HG02642 (cell line): ENCODE data around the gene PRSS2.
"Not testable (repeated sequence)": the region's sequence is repeated elsewhere in the genome, so short reads cannot be mapped to it uniquely, and the experiment has no call there.

ENCODE experiments used
- ATAC-seq: cut with Tn5 transposase; IDR thresholded peaks from one replicate; pipeline ENCODE4 v1.9.1; 2021; ENCODE audit warnings: mild to moderate bottlenecking; ENCODE audit not compliant: unreplicated experiment, poor library complexity

Gene PRSS2

DNA sequence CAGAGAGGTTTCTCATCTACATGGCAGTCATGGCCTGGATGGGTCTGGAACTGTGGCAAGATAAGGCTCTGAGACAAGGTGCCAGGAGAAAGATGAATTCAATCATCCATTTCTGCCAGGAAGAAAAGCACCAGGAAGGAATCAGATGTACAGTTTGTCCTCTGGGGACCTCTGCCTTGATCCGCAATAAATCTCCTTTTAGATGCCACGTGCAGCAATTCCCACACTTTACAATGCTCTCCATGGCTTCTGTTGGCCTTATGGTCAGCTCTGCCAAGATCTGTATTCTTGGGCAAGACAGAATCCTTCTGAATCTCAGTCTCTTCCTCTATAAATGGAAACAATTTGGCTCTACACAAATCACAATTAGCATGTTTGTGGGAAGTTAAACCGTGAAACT is 12.5 kb upstream of the PRSS2 start:
- not testable (repeated sequence) for ATAC-seq

DNA sequence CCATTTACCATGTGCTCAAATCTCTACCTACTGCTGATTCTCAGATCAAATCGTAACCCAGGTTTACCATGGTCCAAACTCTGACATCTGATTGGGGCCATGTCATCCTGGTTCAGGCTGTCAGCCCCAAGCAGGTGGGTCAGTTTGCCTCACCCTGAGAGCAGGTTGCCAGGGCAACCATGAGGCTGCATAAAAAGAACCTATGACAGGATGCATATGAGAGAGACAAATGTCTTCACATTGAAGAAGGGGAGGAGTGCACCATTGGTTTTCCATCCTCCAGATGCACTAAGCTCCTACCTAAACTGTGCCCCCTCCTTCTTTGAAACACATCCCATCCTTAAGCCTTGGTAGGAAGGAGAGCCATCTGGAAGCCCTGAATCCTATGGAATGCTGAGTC is 11.3 kb upstream of the PRSS2 start:
- no peak for ATAC-seq

DNA sequence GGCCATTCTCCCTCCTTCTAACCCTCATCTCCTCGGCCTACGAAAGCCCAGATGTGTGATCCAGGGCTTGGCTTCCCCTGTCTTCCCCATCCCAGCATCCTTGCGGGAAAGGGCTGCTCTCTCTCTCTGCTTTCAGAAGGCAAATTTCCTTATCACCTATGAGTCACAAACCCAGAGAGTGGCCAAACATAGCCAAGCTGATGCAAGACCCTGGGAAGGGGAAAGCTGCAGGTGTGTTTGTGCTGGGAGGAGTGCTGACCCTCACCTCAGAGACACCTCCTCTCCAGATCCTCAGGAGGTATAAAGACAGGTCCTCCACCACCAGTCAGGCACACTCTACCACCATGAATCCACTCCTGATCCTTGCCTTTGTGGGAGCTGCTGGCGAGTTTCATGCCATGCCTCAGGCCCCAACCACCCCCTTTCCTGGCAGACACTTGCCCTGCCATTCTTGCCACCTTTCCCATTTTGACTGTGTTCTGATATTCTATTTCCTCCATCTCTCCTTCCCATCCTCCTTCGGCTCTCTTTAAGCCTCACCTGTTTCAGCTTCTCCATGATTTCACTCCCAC is 10.6 kb upstream of the PRSS2 start:
- ATAC-seq: no peak

DNA sequence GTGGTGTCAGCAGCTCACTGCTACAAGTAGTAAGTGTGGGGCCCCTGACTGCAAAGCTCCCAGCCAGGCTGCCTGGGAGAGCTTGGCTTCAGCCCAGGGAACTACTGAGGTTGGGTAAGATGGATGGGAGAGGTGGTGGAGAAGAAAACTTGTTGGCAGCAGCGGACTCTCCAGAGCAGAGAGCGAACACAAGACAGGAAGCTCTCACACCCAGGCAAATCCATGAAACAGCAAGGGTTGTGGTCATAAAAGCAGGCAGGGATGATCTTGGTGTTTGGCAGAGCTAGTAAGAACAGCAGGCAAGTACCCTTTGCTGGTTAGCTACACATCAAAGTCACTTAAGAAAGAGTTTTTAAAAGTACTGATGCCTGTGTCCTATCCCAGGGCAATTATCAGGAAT is 9.2 kb upstream of the PRSS2 start:
- not testable (repeated sequence) for ATAC-seq

DNA sequence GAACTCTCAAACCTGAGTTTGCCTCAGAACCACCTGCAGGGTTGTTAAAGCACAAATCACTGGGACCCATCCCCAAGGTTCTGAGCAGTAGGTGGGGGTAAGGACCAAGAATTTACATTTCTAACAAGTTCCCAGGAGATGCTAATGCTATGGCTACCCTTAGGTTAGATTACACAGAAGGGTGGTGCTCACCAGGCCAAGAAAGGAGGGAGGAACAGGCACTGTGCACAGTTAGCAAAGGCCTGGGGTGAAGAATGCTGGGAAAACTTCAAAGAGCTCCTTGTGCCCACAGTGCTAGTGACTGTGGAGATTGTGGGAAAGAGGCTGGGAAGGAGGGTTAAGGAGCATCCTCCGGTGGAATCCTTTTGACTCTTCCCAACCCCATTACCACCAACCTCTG is 8.7 kb upstream of the PRSS2 start:
- ATAC-seq: no peak

DNA sequence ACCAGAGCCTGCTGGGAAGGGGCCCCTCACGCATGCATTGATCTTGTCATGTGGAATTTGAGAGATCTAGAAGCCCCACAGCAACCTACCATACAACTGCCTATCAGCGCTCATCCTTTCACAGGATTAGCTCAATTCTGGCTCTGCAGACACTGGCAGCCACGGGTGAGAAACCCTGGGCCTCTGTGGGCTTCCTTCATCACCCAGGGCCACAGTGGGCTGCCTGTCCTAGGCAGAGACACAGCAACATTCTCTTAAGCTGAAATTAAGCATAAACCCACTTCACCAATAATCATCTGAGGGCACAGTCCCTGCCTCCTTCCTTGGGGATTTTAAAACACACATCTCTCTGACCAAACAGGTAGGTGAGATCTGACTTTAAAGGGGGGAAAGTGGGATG is 3.3 kb upstream of the PRSS2 start:
- no peak for ATAC-seq

DNA sequence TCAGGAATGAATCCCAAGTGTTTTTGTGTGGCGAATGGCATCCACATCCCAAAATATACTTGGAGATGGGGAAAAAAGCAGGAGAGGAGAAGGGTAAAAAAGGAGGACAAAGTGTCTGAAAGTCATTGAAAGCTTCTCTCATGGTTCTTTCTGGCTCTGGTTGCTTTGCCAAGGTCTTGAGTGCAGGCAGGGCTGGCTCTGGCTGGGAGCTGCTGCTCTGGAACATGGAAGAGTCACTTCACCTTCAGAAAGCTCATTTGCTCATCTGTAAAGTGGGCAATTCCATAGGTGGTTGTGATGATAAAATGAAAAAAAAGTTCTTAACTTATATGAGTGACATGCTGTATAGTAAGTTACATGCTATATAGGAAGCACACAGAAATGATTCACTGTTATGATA is 2.9 kb upstream of the PRSS2 start:
- no peak for ATAC-seq

DNA sequence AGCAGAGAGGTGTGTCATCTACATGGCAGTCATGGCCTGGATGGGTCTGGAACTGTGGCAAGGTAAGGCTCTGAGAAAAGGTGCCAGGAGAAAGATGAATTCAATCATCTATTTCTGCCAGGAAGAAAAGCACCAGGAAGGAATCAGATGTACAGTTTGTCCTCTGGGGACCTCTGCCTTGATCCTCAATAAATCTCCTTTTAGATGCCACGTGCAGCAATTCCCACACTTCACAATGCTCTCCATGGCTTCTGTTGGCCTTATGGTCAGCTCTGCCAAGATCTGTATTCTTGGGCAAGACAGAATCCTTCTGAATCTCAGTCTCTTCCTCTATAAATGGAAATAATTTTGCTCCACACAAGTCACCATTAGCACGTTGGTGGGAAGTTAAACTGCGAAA is 1.9 kb upstream of the PRSS2 start:
- not testable (repeated sequence) for ATAC-seq

DNA sequence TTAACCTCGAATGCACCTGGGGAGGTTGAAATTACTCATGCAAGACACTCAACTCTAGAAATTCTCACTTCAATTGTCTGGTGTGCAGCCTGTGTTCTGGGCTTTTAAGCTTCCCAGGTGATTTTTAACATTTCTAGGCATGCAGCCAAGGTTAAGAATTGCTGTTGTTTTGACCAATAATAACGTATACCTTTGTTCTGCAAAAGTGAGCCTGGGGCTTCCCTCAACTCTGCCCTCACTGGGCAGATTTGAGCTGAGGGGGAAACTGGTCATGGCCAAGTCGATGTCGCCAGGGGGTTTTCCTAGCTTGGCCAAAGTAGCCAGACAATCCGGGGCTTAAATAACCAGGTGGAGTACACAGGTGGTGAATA is 568 bp downstream of the PRSS2 start:
- ATAC-seq: peak; percentile 87

DNA sequence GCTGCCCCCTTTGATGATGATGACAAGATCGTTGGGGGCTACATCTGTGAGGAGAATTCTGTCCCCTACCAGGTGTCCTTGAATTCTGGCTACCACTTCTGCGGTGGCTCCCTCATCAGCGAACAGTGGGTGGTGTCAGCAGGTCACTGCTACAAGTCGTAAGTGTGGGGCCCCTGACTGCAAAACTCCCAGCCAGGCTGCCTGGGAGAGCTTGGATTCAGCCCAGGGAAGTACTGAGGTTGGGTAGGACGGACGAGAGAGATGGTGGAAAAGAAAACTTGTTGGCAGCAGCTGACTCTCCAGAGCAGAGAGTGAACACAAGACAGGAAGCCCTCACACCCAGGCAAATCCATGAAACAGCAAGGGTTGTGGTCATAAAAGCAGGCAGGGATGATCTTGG is 1.3 kb downstream of the PRSS2 start:
- no peak for ATAC-seq

DNA sequence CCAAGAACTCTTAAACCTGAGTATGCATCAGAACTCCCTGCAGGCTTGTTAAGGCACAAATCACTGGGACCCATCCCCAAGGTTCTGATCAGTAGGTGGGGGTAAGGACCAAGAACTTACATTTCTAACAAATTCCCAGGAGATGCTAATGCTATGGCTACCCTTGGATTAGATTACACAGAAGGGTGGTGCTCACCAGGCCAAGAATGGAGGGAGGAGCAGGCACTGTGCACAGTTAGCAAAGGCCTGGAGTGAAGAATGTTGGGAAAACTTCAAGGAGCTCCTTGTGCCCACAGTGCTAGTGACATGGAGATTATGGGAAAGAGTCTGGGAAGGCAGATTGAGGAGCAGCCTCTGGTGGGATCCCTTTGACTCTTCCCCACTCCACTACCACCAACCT is 1.9 kb downstream of the PRSS2 start:
- no peak for ATAC-seq

DNA sequence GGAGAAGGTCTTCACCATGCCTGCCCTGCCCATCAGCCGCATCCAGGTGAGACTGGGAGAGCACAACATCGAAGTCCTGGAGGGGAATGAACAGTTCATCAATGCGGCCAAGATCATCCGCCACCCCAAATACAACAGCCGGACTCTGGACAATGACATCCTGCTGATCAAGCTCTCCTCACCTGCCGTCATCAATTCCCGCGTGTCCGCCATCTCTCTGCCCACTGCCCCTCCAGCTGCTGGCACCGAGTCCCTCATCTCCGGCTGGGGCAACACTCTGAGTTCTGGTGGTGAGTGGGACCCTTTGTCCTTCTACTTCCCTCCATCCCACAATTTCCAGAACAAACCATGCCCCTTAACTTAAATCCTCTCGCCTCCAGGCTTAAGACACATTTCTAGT is 2.5 kb downstream of the PRSS2 start:
- ATAC-seq: no peak

DNA sequence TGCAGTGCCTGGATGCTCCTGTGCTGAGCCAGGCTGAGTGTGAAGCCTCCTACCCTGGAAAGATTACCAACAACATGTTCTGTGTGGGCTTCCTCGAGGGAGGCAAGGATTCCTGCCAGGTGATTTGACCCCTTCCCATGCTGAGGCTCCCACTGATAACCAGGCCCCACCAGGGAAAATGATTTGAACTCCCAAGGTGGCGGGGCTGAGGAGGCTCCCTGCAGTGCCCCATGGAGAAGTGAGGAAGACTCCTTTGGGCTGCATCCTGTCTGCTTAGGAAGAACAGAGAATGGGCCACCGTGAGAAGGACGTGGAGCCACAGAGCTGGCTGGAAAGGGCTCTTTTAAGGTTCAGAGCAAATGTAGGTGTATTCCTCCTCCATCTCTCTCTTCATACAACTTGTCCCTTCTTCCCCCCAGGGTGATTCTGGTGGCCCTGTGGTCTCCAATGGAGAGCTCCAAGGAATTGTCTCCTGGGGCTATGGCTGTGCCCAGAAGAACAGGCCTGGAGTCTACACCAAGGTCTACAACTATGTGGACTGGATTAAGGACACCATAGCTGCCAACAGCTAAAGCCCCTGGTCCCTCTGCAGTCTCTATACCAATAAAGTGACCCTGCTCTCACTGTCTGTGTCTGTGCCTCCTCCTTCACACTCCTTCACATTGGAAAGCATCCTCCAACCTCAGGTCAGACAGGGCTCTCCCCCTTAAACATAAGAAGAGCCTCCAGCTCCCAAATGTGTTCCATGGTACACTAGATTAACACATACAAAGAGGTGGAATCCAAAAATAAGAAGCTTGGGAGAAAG is 3.4 kb downstream of the PRSS2 start:
- ATAC-seq: no peak

DNA sequence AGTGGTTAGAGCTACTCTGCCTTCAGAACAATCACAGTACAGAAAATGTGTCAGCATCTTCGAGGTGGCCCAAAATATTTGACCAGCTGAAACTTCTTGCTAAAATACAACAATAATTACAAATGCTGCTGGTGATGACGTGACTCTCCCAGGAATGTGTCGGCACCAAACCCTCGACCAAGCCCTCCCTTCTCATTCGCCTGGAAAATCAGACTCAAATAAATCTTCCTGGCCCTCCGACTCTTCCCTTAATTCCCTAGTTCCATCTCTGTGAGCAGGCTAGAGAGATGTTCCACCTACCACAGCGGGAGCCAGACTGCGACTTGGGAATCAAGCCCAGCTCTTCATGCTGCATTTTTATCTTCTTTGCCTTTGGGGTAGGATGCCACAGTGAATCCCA is 4.1 kb downstream of the PRSS2 start:
- ATAC-seq: no peak

DNA sequence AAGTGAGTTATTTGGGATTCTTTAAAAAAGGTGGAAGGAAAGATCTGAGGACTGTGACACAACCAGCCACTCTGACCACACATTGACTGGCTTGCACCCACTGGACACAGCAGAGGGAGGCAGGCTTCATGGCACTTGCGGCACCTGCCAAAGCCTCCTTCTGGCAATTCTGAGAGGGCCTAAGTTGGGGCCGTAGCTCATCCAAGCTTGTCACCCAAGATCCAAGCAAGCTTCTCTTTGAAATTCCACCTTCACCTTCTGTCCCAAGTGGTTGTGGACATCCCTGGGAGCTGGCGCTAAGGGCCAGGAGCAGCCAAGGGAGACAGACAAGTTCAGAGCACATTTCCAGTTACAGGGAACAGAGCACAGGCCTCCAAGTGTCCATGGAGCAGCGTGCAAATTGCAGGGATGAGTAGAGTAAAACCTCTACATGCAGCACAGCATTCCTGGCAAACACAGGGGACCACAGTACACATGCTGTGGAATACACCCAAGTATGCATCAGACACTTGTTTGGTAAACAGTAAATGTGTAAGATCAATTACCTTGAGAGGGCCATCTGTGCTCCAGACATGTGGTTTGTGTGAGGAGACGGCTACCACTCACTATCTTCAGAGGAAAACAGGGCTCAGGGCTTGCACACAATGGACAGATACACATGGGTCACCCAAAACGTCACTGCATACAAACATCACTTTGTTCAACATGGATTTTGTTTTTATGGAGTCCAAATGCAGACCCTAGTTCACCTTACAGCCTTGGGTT is 4.8 kb downstream of the PRSS2 start:
- not testable (repeated sequence) for ATAC-seq

DNA sequence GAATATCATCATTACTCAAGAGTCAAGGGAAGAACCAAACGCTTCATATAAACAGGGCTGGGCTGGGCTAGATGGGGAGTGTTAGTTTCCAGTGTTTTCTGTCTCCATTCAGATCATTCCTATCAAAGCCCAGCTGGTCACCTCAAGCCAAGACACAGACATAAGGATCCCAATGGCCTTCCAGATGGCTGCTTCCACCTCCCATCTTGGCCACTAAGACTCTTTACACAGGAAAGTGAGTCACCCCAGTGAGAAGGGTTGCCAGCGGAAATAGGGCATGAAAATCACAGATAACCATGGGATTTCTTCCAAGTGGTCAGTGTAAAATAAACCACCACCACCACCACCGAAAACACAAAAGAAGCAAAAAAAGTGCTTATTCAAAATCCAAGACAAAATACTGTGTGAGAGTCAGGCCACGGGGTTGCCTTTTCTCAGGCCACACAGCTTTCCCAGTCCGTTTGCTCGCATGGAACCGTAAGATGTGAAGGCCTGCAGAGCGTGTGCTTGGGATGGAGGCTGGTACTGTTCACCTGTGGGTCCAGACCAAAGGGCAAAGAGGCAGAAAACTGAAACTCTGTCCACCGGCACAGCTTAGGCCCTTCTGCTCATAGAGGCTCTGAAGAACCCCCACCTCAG is 5.6 kb downstream of the PRSS2 start:
- no peak for ATAC-seq

DNA sequence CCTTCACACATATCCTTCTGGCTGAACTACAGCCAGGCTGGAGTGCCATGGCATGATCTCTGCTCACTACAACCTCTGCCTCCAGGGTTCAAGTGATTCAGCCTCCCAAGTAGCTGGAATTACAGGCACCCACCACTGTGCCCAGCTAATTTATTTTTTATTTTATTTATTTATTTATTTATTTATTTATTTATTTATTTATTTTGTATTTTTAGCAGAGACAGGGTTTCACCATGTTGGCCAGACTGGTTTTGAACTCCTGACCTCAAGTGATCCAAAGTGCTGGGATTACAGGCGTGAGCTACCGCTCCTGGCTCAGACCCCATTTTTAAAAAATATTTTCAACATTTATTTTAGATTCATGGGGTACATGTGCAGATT is 6.1 kb downstream of the PRSS2 start:
- ATAC-seq: not testable (repeated sequence)

DNA sequence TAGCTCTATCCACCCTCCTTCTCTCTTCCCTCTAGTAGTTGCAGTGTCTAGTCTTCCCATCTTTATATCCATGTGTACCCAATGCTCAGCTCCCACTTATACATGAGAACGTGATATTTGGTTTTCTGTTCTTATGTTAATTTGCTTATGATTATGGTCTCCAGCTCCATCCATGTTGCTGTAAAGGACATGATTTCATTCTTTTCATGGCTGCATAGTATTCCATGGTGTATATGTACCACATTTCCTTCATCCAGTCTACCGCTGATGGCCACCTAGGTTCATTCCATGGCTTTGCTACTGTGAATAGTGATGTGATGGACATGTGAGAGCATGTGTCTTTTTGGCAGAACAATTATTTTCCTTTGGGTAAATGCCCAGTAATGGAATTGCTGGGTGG is 6.5 kb downstream of the PRSS2 start:
- ATAC-seq: no peak

DNA sequence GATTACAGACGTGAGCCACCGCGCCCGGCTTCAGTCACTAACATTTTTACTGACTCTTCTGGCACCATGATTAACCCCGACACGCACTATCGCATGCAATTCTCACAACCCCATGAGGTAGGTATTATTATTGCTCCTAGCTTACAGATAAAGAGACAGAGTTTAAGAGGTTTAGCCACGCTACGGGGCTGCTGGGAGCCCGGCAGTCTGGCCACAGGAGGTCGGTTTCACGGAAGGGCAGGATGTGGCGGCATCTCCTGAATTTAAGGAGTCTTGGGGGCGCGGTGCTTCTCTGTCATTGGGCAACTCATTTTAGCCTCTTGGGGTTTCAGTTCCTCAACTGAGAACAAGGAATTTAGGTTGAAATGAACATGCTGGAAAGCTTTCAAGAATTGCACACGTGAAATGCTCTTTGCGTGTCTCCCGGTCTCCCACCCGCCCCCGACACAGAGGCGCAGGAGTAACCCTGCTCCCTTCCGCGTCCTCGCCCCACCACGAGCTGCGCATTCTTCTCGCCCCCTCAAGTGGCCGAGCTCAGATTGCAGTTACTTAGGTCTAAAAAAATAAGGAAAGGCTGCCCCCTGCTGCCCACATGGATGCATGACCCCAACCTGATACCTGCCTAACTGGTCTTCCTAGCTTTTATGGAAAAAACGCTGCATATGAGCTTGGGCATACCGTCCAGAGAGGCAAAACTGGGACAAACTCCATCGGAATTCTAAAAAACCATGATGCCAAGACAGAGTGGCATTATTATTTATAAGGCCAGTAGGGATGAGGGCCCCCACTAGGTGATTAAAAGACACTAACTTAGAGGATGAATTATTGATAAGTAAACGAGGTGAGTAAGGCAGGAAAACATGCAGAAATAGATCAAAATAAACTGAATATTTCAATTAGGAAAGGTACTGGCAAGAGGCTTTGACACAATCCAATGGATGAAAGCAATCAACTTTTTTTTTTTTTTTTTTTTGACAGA is 12.4 kb downstream of the PRSS2 start:
- ATAC-seq: peak; percentile 93

DNA sequence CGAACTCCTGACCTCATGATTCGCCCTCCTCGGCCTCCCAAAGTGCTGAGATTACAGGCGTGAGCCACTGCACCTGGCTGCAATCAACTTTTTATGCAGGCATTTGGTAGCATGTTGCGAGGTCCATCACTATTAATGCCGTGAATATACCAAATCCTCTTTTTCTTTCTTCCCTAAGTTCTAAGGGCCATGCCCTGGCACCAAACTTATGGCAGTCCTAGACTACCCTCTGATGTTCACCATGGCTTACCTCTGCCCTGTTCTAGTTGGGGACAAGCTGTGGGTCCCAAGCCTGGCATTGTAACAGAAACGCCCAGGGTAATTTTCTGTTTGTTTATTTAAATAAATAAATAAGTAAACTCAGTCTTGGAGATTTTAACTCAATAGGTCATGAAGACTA is 13.3 kb downstream of the PRSS2 start:
- no peak for ATAC-seq
